Coronary artery (tissue), 2 donors: ENCODE results near the gene SMIM29.

Experiments used
- DNase-seq: peaks from one replicate; pipeline ENCODE4 v3.0.0-alpha.2; 2017; ENCODE audit warnings: low spot score
- H3K27ac ChIP-seq, 2 donors: fragments of 200-600 bp; sonication (generic); one replicate each; pipeline ENCODE4 v1.5.1; 2016 to 2019
- H3K4me3 ChIP-seq: fragments of 200-600 bp; sonication (generic); 2 replicates; pipeline ENCODE4 v1.5.1; 2016; ENCODE audit warnings: mild to moderate bottlenecking, moderate library complexity
- CTCF ChIP-seq: fragments of 200-600 bp; sonication (generic); IDR thresholded peaks from one replicate; pipeline ENCODE4 v1.5.1; 2019; ENCODE audit warnings: antibody characterized with exemption

Gene SMIM29

GRCh38 chr6:34237722-34238584 lies 10.9 kb downstream of the SMIM29 start:
- peak overlapping the region; percentile 11 to 87 for H3K27ac ChIP-seq
- peak overlapping the region; percentile 85 for H3K4me3 ChIP-seq
- no peak for TF ChIP-seq CTCF
- no peak for DNase-seq

GRCh38 chr6:34237316-34237721 lies 11.5 kb downstream of the SMIM29 start:
- Histone ChIP-seq H3K27ac (peak overlapping the region; percentile 11 to 87), H3K4me3 (peak overlapping the region; percentile 85)
- TF ChIP-seq CTCF: no peak
- no peak for DNase-seq

GRCh38 chr6:34236443-34237315 lies 12.1 kb downstream of the SMIM29 start, which contains the start of gene HMGA1:
Gene HMGA1, plus strand, starts transcription at chr6:34236873. Its CDS starts 3,908 bp downstream, at chr6:34240781.
- DNase-seq: no peak
- H3K27ac ChIP-seq: peak within 1 kb of the TSS; percentile 57 to 87
- TF ChIP-seq CTCF: no peak
- H3K4me3 ChIP-seq: peak within 1 kb of the TSS; percentile 85

- no peak for DNase-seq
- H3K27ac ChIP-seq: peak overlapping the region; percentile 57 to 87
- H3K4me3 ChIP-seq: peak overlapping the region; percentile 85
- no peak for TF ChIP-seq CTCF
Measured at GRCh38 chr6:34236131-34236442, 12.7 kb downstream of the SMIM29 start.

- Histone ChIP-seq H3K4me3 (peak overlapping the region; percentile 85), H3K27ac (peak overlapping the region; percentile 57 to 87)
- no peak for TF ChIP-seq CTCF
- no peak for DNase-seq
Measured at GRCh38 chr6:34235307-34236130, 13.3 kb downstream of the SMIM29 start.

- no peak overlapping the region for H3K4me3 ChIP-seq
- no peak for TF ChIP-seq CTCF
- H3K27ac ChIP-seq: peak overlapping the region; percentile 57 to 87
- DNase-seq: no peak
Measured at GRCh38 chr6:34234667-34235306, 14.0 kb downstream of the SMIM29 start.
